ENCODE results near the gene AURKAIP1.

The AURKAIP1 gene

GRCh38 chr1:1333551-1334241 is 41.3 kb downstream of the AURKAIP1 start:
- no peaks in the 10 kb centered on the region for H3K27me3 ChIP-seq
- H3K4me1 ChIP-seq (ENCODE audit: control insufficient read depth in 1 of 2, insufficient read depth in 1 of 2, low read depth in 1 of 2, low read length in 1 of 2), result peaks cover 0 to 4% of the 10 kb centered on the region in 2 experiments
- H3K9me3 ChIP-seq, result no peaks in the 10 kb centered on the region
- peaks cover 13% of the 10 kb centered on the region for H3K36me3 ChIP-seq
- TF ChIP-seq CTCF (IDR thresholded peaks at IDR 0.05), result no peak
- no peak overlapping the region for H3K4me3 ChIP-seq (ENCODE audit: low read depth in 1 of 2, low read length in 1 of 2)
- H3K27ac ChIP-seq, result no peak overlapping the region

GRCh38 chr1:1332774-1333480 is 42.1 kb downstream of the AURKAIP1 start:
- Histone ChIP-seq H3K27me3 (no peaks in the 10 kb centered on the region), H3K36me3 (peaks cover 15% of the 10 kb centered on the region), H3K4me3 (ENCODE audit: low read depth in 1 of 2, low read length in 1 of 2) (no peak overlapping the region), H3K9me3 (no peaks in the 10 kb centered on the region), H3K4me1 (ENCODE audit: control insufficient read depth in 1 of 2, insufficient read depth in 1 of 2, low read depth in 1 of 2, low read length in 1 of 2) (peaks cover 0 to 4% of the 10 kb centered on the region in 2 experiments), H3K27ac (no peak overlapping the region)
- no peak for TF ChIP-seq CTCF (IDR thresholded peaks at IDR 0.05)

GRCh38 chr1:1332031-1332755 is 42.8 kb downstream of the AURKAIP1 start:
- Histone ChIP-seq H3K36me3 (peaks cover 20% of the 10 kb centered on the region), H3K4me3 (ENCODE audit: low read depth in 1 of 2, low read length in 1 of 2) (no peak overlapping the region), H3K27ac (no peak overlapping the region), H3K9me3 (no peaks in the 10 kb centered on the region), H3K27me3 (no peaks in the 10 kb centered on the region), H3K4me1 (ENCODE audit: control insufficient read depth in 1 of 2, insufficient read depth in 1 of 2, low read depth in 1 of 2, low read length in 1 of 2) (peaks cover 0 to 4% of the 10 kb centered on the region in 2 experiments)
- TF ChIP-seq CTCF (IDR thresholded peaks at IDR 0.05), result no peak

GRCh38 chr1:1331068-1331965 is 43.7 kb downstream of the AURKAIP1 start, which contains the start of gene TAS1R3:
Gene TAS1R3 (plus strand): TSS chr1:1331280. CDS start chr1:1331346, 66 bp downstream.
- Histone ChIP-seq H3K36me3 (peaks cover 29% of the 10 kb centered on the region), H3K27me3 (no peaks in the 10 kb centered on the region), H3K27ac (no peak within 1 kb of the TSS), H3K4me3 (ENCODE audit: low read depth in 1 of 2, low read length in 1 of 2) (no peak within 1 kb of the TSS), H3K9me3 (no peaks in the 10 kb centered on the region), H3K4me1 (ENCODE audit: control insufficient read depth in 1 of 2, insufficient read depth in 1 of 2, low read depth in 1 of 2, low read length in 1 of 2) (peaks cover 3 to 7% of the 10 kb centered on the region in 2 experiments)
- no peak for TF ChIP-seq CTCF (IDR thresholded peaks at IDR 0.05)
